Ascending aorta (tissue), 2 donors: ENCODE data around the gene TMA7. TPM values are rescaled to one million over a fixed set of nuclear protein-coding genes. Genes with fewer than 3 reads are reported as not detected.

Experiments used
- DNase-seq, 2 donors: peaks; one replicate each; pipeline ENCODE4 v3.0.0-alpha.2; 2019; ENCODE audit warnings: low spot score in 2 of 2
- H3K27ac ChIP-seq, 2 donors: fragments of 200-600 bp; sonication (generic); one replicate each; pipeline ENCODE4 v1.5.1; 2016 to 2017; ENCODE audit warnings: mild to moderate bottlenecking in 1 of 2
- H3K27me3 ChIP-seq: fragments of 200-600 bp; sonication (generic); one replicate; pipeline ENCODE4 v1.5.1; 2017
- H3K36me3 ChIP-seq, 2 donors: fragments of 200-600 bp; sonication (generic); one replicate each; pipeline ENCODE4 v1.5.1; 2016
- H3K4me1 ChIP-seq, 2 donors: fragments of 200-600 bp; sonication (generic); one replicate each; pipeline ENCODE4 v1.5.1; 2016 to 2017; ENCODE audit warnings: mild to moderate bottlenecking in 1 of 2
- H3K4me3 ChIP-seq, 2 donors: fragments of 200-600 bp; sonication (generic); one replicate each; pipeline ENCODE4 v1.5.1; 2016 to 2017; ENCODE audit warnings: mild to moderate bottlenecking in 1 of 2
- H3K9me3 ChIP-seq, 2 donors: fragments of 200-600 bp; sonication (generic); one replicate each; pipeline ENCODE4 v1.5.1; 2016
- CTCF ChIP-seq, 3 experiments: fragments of 200-600 bp in 2 of 3; fragments of 450-650 bp in 1 of 3; sonication (generic) in 2 of 3; IDR thresholded peaks; one replicate each; pipeline ENCODE4 v1.5.1; 2016 to 2019; ENCODE audit warnings: antibody characterized with exemption in 3 of 3, mild to moderate bottlenecking in 1 of 3, moderate library complexity in 1 of 3
- intact Hi-C: fragments of 100-400 bp; cut with DNase I; formaldehyde crosslinking; loops from one replicate; pipeline ENCODE4 v1.15.1; 2023
- total RNA-seq: library from RNA; depleted of rRNA; stranded (reverse); fragments of >200 nt; gene quantifications from one replicate; pipeline ENCODE4 v1.1.0, GENCODE V29; 2016

TMA7 gene
- total RNA-seq, 1 donor from 2014 or later, result 142 TPM

- no peaks in the 10 kb centered on the region for H3K27me3 ChIP-seq
- peak in 1 of 2 donors; percentile 51 for DNase-seq
- H3K36me3 ChIP-seq, result peaks cover 0 to 11% of the 10 kb centered on the region in 2 donors
- TF ChIP-seq CTCF (IDR thresholded peaks at IDR 0.05), result no peak
- H3K4me1 ChIP-seq, result peaks cover 0 to 11% of the 10 kb centered on the region in 2 donors
- no peaks in the 10 kb centered on the region for H3K9me3 ChIP-seq
- intact Hi-C loops, result loop anchor here (5.0 kb wide), 1 partner anchor 133 kb away; the partner anchor contains the start of gene NME6
- H3K27ac ChIP-seq, result peak overlapping the region; percentile 62
- no peak overlapping the region for H3K4me3 ChIP-seq
Measured at GRCh38 chr3:48435223-48435595, 4.8 kb upstream of the TMA7 start.

- Histone ChIP-seq H3K4me1 (peaks cover 0 to 6% of the 10 kb centered on the region in 2 donors), H3K27me3 (no peaks in the 10 kb centered on the region), H3K4me3 (no peak overlapping the region), H3K27ac (peak overlapping the region; percentile 62), H3K9me3 (no peaks in the 10 kb centered on the region), H3K36me3 (peaks cover 0 to 11% of the 10 kb centered on the region in 2 donors)
- intact Hi-C loops, result loop anchor here (1.0 to 5.0 kb wide), 3 partner anchors 35 to 163 kb away; partner anchors contain the start of gene NME6
- TF ChIP-seq CTCF (IDR thresholded peaks at IDR 0.05), result peak; percentile 96 to 100 (median 99)
- DNase-seq, result peak in 1 of 2 donors; percentile 94
Measured at GRCh38 chr3:48435774-48436476, 4.1 kb upstream of the TMA7 start.

GRCh38 chr3:48436477-48436787, 3.6 kb upstream of the TMA7 start:
- Histone ChIP-seq H3K27ac (peak overlapping the region; percentile 28 to 62), H3K4me1 (peaks cover 3 to 11% of the 10 kb centered on the region in 2 donors), H3K36me3 (peaks cover 0 to 11% of the 10 kb centered on the region in 2 donors), H3K4me3 (no peak overlapping the region), H3K9me3 (no peaks in the 10 kb centered on the region), H3K27me3 (no peaks in the 10 kb centered on the region)
- peak in 1 of 2 donors; percentile 63 for DNase-seq
- intact Hi-C loops, result loop anchor here (1.0 to 5.0 kb wide), 3 partner anchors 35 to 163 kb away; partner anchors contain the start of gene NME6
- TF ChIP-seq CTCF (IDR thresholded peaks at IDR 0.05), result no peak

DNA sequence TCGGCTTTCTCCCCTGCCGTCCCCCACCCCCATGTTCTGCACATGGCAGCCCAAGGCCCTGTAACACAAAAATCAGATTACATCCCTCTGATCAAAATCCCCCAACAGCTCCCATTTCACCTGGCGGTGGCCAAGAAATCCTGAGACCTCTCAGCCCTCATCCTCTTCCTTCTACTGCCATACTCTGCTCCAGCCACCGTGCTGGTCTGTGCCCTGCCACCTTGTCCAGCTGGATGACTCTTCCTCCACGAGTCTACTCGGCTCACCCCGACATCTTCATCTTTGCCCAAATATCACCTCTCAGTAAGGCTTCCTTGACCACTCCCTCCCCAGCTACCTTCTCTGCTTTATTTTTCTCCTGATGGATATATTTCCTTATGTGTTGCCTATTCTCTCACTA, 3.2 kb upstream of the TMA7 start:
- H3K36me3 ChIP-seq, result peaks cover 0 to 15% of the 10 kb centered on the region in 2 donors
- no peak for TF ChIP-seq CTCF (IDR thresholded peaks at IDR 0.05)
- intact Hi-C loops, result loop anchor here (1.0 to 5.0 kb wide), 3 partner anchors 36 to 164 kb away; partner anchors contain the start of gene NME6
- peak in 1 of 2 donors; percentile 38 for DNase-seq
- no peak overlapping the region for H3K4me3 ChIP-seq
- peaks cover 6 to 15% of the 10 kb centered on the region in 2 donors for H3K4me1 ChIP-seq
- H3K27ac ChIP-seq, result no peak overlapping the region
- no peaks in the 10 kb centered on the region for H3K27me3 ChIP-seq
- H3K9me3 ChIP-seq, result no peaks in the 10 kb centered on the region

GRCh38 chr3:48437812-48438211, 2.2 kb upstream of the TMA7 start:
- Histone ChIP-seq H3K9me3 (no peaks in the 10 kb centered on the region), H3K27ac (no peak overlapping the region), H3K4me1 (peaks cover 6 to 18% of the 10 kb centered on the region in 2 donors), H3K36me3 (peaks cover 4 to 22% of the 10 kb centered on the region in 2 donors), H3K4me3 (no peak overlapping the region), H3K27me3 (no peaks in the 10 kb centered on the region)
- no peak for TF ChIP-seq CTCF (IDR thresholded peaks at IDR 0.05)
- DNase-seq, result peak in 1 of 2 donors; percentile 35
- intact Hi-C loops, result loop anchor here (5.0 kb wide), 1 partner anchor 136 kb away; the partner anchor contains the start of gene NME6
